GM12878 (cell line): ENCODE results near the gene SUPT4H1. TPM values are rescaled to one million over a fixed set of nuclear protein-coding genes. Genes with fewer than 3 reads are reported as not detected.
A peak's percentile ranks its signal among the peaks of the same experiment; 100 is the strongest.

Source experiments
- ATAC-seq: fragments of 200-7000 bp; cut with Tn5 transposase; 3 replicates; pipeline ENCODE4 v1.9.1; 2020; ENCODE audit warnings: mild to moderate bottlenecking, moderate library complexity
- BruUV-seq: library from RNA; stranded (reverse); fragments of 400-500 nt; replicated peaks from 2 replicates; lab custom pipeline; 2021; lab: Mats Ljungman, UMichigan
- CTCF ChIA-PET: fragments of 300-600 bp; sonication (Branson Sonifier 250); formaldehyde crosslinking; extraction: SDS; loops from one replicate; lab custom pipeline; 2021; ENCODE audit warnings: inconsistent platforms; lab: Yijun Ruan, JAX
- POLR2A ChIA-PET: fragments of 350-600 bp; formaldehyde crosslinking; extraction: SDS; loops from one replicate; lab custom pipeline; 2021; ENCODE audit warnings: inconsistent platforms; lab: Charles Lee
- RAD21 ChIA-PET: fragments of 300-600 bp; sonication (Branson Sonifier 250); formaldehyde crosslinking; loops from one replicate; lab custom pipeline; 2023; ENCODE audit warnings: antibody characterized with exemption; ENCODE audit not compliant: unreplicated experiment; lab: Charles Lee
- SMC1A ChIA-PET: fragments of 300-600 bp; sonication (Branson Sonifier 250); formaldehyde crosslinking; loops from one replicate; lab custom pipeline; 2023; ENCODE audit not compliant: unreplicated experiment, uncharacterized antibody; lab: Charles Lee
- DNase-seq: peaks from one replicate; pipeline ENCODE4 v3.0.0-alpha.2; 2011; ENCODE audit warnings: low read depth, low spot score
- FAIRE-seq: peaks from 3 replicates; lab custom pipeline; 2011; peaks lifted over from hg19 to GRCh38; lab: Jason Lieb, UNC
- H2AFZ ChIP-seq: 2 replicates; pipeline ENCODE4 v1.6.0; 2011; ENCODE audit warnings: low read depth, low read length, control low read depth; ENCODE audit not compliant: control insufficient read depth
- H3K27ac ChIP-seq: 2 replicates; pipeline ENCODE4 v1.5.1; 2011; ENCODE audit warnings: control low read depth; ENCODE audit not compliant: control insufficient read depth, insufficient read depth
- H3K27me3 ChIP-seq, 2 experiments: replicated peaks in 1 of 2; 2 replicates each; pipeline versions ENCODE4 v1.6.0 to v1.6.1; 2011; ENCODE audit warnings: low read length in 1 of 2; ENCODE audit not compliant: control insufficient read depth in 2 of 2, insufficient read depth in 2 of 2
- H3K36me3 ChIP-seq, 2 experiments: 2 replicates each; pipeline ENCODE4 v1.5.1; 2011; ENCODE audit warnings: low read length in 1 of 2; ENCODE audit not compliant: control insufficient read depth in 2 of 2, insufficient read depth in 2 of 2
- H3K4me1 ChIP-seq: 2 replicates; pipeline ENCODE4 v1.6.1; 2011; ENCODE audit warnings: mild to moderate bottlenecking, low read length, moderate library complexity, mixed read lengths; ENCODE audit not compliant: control insufficient read depth, insufficient read depth
- H3K4me2 ChIP-seq: 2 replicates; pipeline ENCODE4 v1.6.0; 2011; ENCODE audit warnings: control low read depth; ENCODE audit not compliant: control insufficient read depth, insufficient read depth
- H3K4me3 ChIP-seq: fragments of 200-600 bp; sonication (generic); 2 replicates; pipeline ENCODE4 v1.5.1; 2016
- H3K79me2 ChIP-seq: 2 replicates; pipeline ENCODE4 v1.6.0; 2011; ENCODE audit warnings: low read length; ENCODE audit not compliant: control insufficient read depth, insufficient read depth
- H3K9ac ChIP-seq: 2 replicates; pipeline ENCODE4 v1.8.0; 2011; ENCODE audit warnings: low read length, control low read depth, mixed read lengths; ENCODE audit not compliant: control insufficient read depth, insufficient read depth
- H3K9me3 ChIP-seq: replicated peaks from 3 replicates; pipeline ENCODE4 v1.5.1; 2011; ENCODE audit warnings: mild to moderate bottlenecking, low read length; ENCODE audit not compliant: control insufficient read depth, insufficient read depth
- H4K20me1 ChIP-seq: 2 replicates; pipeline ENCODE4 v1.6.0; 2011; ENCODE audit not compliant: control insufficient read depth, insufficient read depth
- BRCA1 ChIP-seq: IDR thresholded peaks from 2 replicates; pipeline ENCODE4 v1.6.1; 2011; ENCODE audit warnings: low read depth, low read length, improper control_type of control experiment
- HDGF ChIP-seq: fragments of 450-650 bp; IDR thresholded peaks from 2 replicates; pipeline ENCODE4 v1.6.1; 2016; ENCODE audit warnings: antibody characterized with exemption
- IKZF1 ChIP-seq: fragments of 450-650 bp; conservative IDR thresholded peaks from 2 replicates; pipeline ENCODE4 v1.6.1; 2017; ENCODE audit warnings: antibody characterized with exemption, mild to moderate bottlenecking
- MEF2B ChIP-seq: fragments of 450-650 bp; IDR thresholded peaks from 2 replicates; pipeline ENCODE4 v1.6.1; 2018; ENCODE audit warnings: mild to moderate bottlenecking, moderate library complexity; ENCODE audit not compliant: partially characterized antibody, poor library complexity, severe bottlenecking
- RAD21 ChIP-seq: IDR thresholded peaks from 2 replicates; pipeline ENCODE4 v1.6.1; 2011; ENCODE audit warnings: mild to moderate bottlenecking, low read depth, low read length, moderate library complexity; ENCODE audit not compliant: insufficient read depth
- SMC3 ChIP-seq: IDR thresholded peaks from 2 replicates; pipeline ENCODE4 v1.6.1; 2011; ENCODE audit warnings: low read length, improper control_type of control experiment, borderline replicate concordance
- SREBF1 ChIP-seq: IDR thresholded peaks from 2 replicates; pipeline ENCODE4 v1.6.1; 2012; ENCODE audit warnings: mild to moderate bottlenecking, low read length
- TCF12 ChIP-seq: IDR thresholded peaks from 2 replicates; pipeline ENCODE4 v1.6.1; 2011; ENCODE audit warnings: low read depth, mild to moderate bottlenecking, low read length
- YY1 ChIP-seq: IDR thresholded peaks from 2 replicates; pipeline ENCODE4 v1.6.1; 2011; ENCODE audit warnings: low read depth, mild to moderate bottlenecking, low read length
- ZZZ3 ChIP-seq: IDR thresholded peaks from 2 replicates; pipeline ENCODE4 v1.6.1; 2011; ENCODE audit warnings: low read depth; ENCODE audit not compliant: control insufficient read depth, insufficient read length
- WGBS: methylation state at CpG from one replicate; pipeline ENCODE4 v1.1.6; 2016; ENCODE audit warnings: low lambda C conversion rate; ENCODE audit not compliant: insufficient replicate concordance, insufficient coverage; ENCODE audit errors: missing lambda C conversion rate; 5-methylcytosine and 5-hydroxymethylcytosine counted together
- in situ Hi-C: fragments of 300-500 bp; cut with MboI; formaldehyde crosslinking; loops from 9 replicates; pipeline ENCODE4 v1.14.3; 2018; ENCODE audit warnings: mixed read lengths
- intact Hi-C: fragments of 100-400 bp; cut with micrococcal nuclease; formaldehyde crosslinking; loops from one replicate; pipeline ENCODE4 v1.14.2; 2022; ENCODE audit not compliant: unreplicated experiment
- polyA plus RNA-seq, 11 experiments: library from polyadenylated mRNA; depleted of rRNA in 4 of 11; unstranded in 6 of 11; stranded (reverse) in 5 of 11; fragments of >200 nt; fragmentation: Nextera tagmentation in 4 of 11; fragmentation: Illumina TruSeq in 1 of 11; extraction: Ambion mirVana in 4 of 11; extraction: Trizol in 1 of 11; gene quantifications; 1 replicate in 1 of 11; 2 replicates in 10 of 11; pipeline versions ENCODE4 v1.2.1 to v1.2.3, GENCODE V29; 2011 to 2016; ENCODE audit warnings: inconsistent platforms in 2 of 11, missing spikeins in 2 of 11, low read depth in 1 of 11
- total RNA-seq, 4 experiments: library from RNA; depleted of rRNA in 3 of 4; stranded (reverse); fragments of >200 nt in 3 of 4; fragmentation: Illumina TruSeq in 1 of 4; extraction: Trizol in 1 of 4; gene quantifications; 2 replicates each; pipeline versions ENCODE4 v1.2.1 to v1.2.3, GENCODE V29; 2013 to 2021
- TF ChIP-seq, protein P1 (sequence below), 3 experiments: IDR thresholded peaks in 2 of 3; conservative IDR thresholded peaks in 1 of 3; 2 replicates each; pipeline ENCODE4 v1.5.1; 2011; ENCODE audit warnings: low read depth in 3 of 3, low read length in 3 of 3, mild to moderate bottlenecking in 3 of 3, control low read depth in 2 of 3, moderate library complexity in 2 of 3, inconsistent platforms in 1 of 3, mixed read lengths in 1 of 3; ENCODE audit not compliant: control insufficient read depth in 2 of 3, insufficient read depth in 1 of 3; ENCODE audit errors: extremely low read depth in 1 of 3

The SUPT4H1 gene
- total and polyA plus RNA-seq, 10 of the 15 experiments (the other 5 are each of a cell fraction or from before 2014, with no cell fraction given) = 83.8 to 293 (median 128) TPM

DNA sequence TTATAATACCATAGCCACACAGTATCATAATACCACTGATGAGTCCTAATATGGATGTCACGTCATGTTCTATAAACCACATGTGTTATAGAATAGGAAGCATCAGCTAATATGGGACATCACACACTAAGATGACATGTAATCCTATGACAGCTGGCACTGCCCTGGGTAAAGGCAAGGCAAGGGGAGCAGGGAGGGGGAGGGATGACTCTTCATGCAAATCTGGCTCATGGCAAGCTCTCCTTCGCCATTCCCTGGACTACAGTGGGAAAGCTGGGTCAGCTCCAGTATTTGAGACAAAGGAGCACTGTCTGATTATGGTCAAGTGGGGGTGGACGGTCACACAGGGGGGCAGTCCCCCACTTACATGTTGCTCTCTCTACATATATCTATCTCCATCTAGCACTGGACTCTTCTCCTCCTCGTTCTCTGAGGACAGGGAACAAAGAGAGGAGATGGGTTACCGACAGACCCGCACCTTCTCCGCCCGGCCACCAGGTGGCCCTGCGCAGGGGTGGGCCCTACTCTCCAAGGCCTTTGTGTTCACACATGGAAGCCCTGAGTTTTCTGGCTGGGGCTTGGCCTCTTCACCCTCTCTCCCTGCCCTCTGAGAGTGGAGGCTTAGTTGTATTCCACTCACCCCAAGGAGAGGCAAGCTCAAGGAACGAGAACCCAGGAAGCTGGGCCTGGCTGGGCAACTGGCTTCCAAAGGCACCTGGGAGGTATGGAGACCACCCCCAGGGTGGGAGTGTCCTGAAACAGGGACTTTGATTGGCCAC, 47.8 kb downstream of the SUPT4H1 start:
- no peaks in the 10 kb centered on the region for H3K36me3 ChIP-seq
- no peaks in the 10 kb centered on the region for H3K9me3 ChIP-seq
- no peak overlapping the region for H3K9ac ChIP-seq
- in situ Hi-C loops (no loop called here), intact Hi-C loops (loop anchor here (1.0 kb wide), 1 partner anchor 143 kb away; no protein-coding TSS in a partner anchor)
- no peaks in the 10 kb centered on the region for H3K79me2 ChIP-seq
- H4K20me1 ChIP-seq = no peaks in the 10 kb centered on the region
- H3K27me3 ChIP-seq = no peaks in the 10 kb centered on the region; a peak in 1 of 4 replicates
- no peak overlapping the region for H3K4me3 ChIP-seq
- DNase-seq = no peak
- BruUV-seq = no TSS peak
- CTCF ChIA-PET = interaction anchor here (0.6 to 7.1 kb wide), 30 partner anchors 9 to 164 kb away, joined by 3 to 56 read pairs (median 5); partner anchors contain the start of genes RNF43, SUPT4H1 and TSPOAP1
- H3K27ac ChIP-seq = no peak overlapping the region
- H3K4me1 ChIP-seq = no peaks in the 10 kb centered on the region
- H3K4me2 ChIP-seq = no peak overlapping the region
- POLR2A ChIA-PET = interaction anchor here (1.8 kb wide), 1 partner anchor 113 kb away, joined by 5 read pairs; the partner anchor contains the start of gene RNF43
- RAD21 ChIA-PET = interaction anchor here (1.2 to 3.0 kb wide), 7 partner anchors 9 to 144 kb away, joined by 3 to 27 read pairs (median 5); partner anchors contain the start of genes RNF43 and SUPT4H1
- TF ChIP-seq BRCA1 (no peak), HDGF (peak; percentile 77; the same call in 1 of the 2 replicates), YY1 (peak; percentile 69), IKZF1 (0 out of 2 replicates have a peak, but pooled peaks have one; percentile 22), TCF12 (0 out of 2 replicates have a peak, but pooled peaks have one; percentile 21), SMC3 (peak; percentile 95), ZZZ3 (no peak), SREBF1 (no peak), RAD21 (peak; percentile 67), MEF2B (no peak)
- TF ChIP-seq, protein P1, sequence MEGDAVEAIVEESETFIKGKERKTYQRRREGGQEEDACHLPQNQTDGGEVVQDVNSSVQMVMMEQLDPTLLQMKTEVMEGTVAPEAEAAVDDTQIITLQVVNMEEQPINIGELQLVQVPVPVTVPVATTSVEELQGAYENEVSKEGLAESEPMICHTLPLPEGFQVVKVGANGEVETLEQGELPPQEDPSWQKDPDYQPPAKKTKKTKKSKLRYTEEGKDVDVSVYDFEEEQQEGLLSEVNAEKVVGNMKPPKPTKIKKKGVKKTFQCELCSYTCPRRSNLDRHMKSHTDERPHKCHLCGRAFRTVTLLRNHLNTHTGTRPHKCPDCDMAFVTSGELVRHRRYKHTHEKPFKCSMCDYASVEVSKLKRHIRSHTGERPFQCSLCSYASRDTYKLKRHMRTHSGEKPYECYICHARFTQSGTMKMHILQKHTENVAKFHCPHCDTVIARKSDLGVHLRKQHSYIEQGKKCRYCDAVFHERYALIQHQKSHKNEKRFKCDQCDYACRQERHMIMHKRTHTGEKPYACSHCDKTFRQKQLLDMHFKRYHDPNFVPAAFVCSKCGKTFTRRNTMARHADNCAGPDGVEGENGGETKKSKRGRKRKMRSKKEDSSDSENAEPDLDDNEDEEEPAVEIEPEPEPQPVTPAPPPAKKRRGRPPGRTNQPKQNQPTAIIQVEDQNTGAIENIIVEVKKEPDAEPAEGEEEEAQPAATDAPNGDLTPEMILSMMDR (IDR thresholded peaks at IDR 0.05 in 2 of 3, conservative IDR thresholded peaks at IDR 0.05 in 1 of 3; ENCODE audit: control insufficient read depth in 2 of 3, extremely low read depth in 1 of 3, insufficient read depth in 1 of 3, low read depth in 3 of 3, low read length in 3 of 3) = peak; percentile 79 to 96 (median 96)
- WGBS = 27% methylated on average over 10 of the region's 10 CpGs
- peak; percentile 61 for FAIRE-seq
- ATAC-seq = peak; percentile 95
- H2AFZ ChIP-seq = peak overlapping the region; percentile 59
- SMC1A ChIA-PET = interaction anchor here (0.6 to 2.8 kb wide), 11 partner anchors 13 to 1466 kb away, joined by 3 to 13 read pairs (median 3); partner anchors contain the start of genes RNF43 and SUPT4H1
